ENCODE results near the gene PCMT1. TPM values are rescaled to one million over a fixed set of nuclear protein-coding genes. Genes with fewer than 3 reads are reported as not detected.

The PCMT1 gene
- total RNA-seq, 3 donors from 2014 or later (not counting 1 experiment from before 2014, with no cell fraction given), result 31.7 to 53.6 (median 41.5) TPM

GRCh38 chr6:149716181-149716963 lies 33.2 kb upstream of the PCMT1 start:
- Mint-ChIP-seq H3K4me3 (peak overlapping the region; percentile 96), H3K36me3 (no peaks in the 10 kb centered on the region), H3K4me1 (peaks cover 31 to 35% of the 10 kb centered on the region in 2 donors), H3K27ac (peak overlapping the region; percentile 94 to 97), H3K9me3 (no peaks in the 10 kb centered on the region), H3K27me3 (ENCODE audit: low read depth in 2 of 2) (no peaks in the 10 kb centered on the region)
- no peaks in the 10 kb centered on the region for H3K36me3 ChIP-seq (ENCODE audit: control insufficient read depth, insufficient read depth, low read length)
- H3K4me1 ChIP-seq (ENCODE audit: control insufficient read depth, insufficient read depth, low read length), result peaks cover 11% of the 10 kb centered on the region
- peak overlapping the region; percentile 81 for H3K4me3 ChIP-seq (ENCODE audit: low read length)
- H3K27ac ChIP-seq (ENCODE audit: low read length), result peak overlapping the region; percentile 47
- TF ChIP-seq, protein P1, sequence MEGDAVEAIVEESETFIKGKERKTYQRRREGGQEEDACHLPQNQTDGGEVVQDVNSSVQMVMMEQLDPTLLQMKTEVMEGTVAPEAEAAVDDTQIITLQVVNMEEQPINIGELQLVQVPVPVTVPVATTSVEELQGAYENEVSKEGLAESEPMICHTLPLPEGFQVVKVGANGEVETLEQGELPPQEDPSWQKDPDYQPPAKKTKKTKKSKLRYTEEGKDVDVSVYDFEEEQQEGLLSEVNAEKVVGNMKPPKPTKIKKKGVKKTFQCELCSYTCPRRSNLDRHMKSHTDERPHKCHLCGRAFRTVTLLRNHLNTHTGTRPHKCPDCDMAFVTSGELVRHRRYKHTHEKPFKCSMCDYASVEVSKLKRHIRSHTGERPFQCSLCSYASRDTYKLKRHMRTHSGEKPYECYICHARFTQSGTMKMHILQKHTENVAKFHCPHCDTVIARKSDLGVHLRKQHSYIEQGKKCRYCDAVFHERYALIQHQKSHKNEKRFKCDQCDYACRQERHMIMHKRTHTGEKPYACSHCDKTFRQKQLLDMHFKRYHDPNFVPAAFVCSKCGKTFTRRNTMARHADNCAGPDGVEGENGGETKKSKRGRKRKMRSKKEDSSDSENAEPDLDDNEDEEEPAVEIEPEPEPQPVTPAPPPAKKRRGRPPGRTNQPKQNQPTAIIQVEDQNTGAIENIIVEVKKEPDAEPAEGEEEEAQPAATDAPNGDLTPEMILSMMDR (IDR thresholded peaks at IDR 0.05), result no peak
- DNase-seq (peak in 1 of 2 donors; percentile 25), ATAC-seq (no peak)
- 4% methylated on average over 6 of the region's 8 CpGs for WGBS (ENCODE audit: insufficient coverage)
- intact Hi-C loops (cut with micrococcal nuclease), result loop anchor here (5.0 kb wide), 1 partner anchor 149 kb away; the partner anchor contains the start of gene GINM1
- no peaks in the 10 kb centered on the region for H3K27me3 ChIP-seq (ENCODE audit: control insufficient read depth, insufficient read depth, low read length)
- H3K9me3 ChIP-seq (ENCODE audit: control insufficient read depth, insufficient read depth, low read length), result no peaks in the 10 kb centered on the region

DNA sequence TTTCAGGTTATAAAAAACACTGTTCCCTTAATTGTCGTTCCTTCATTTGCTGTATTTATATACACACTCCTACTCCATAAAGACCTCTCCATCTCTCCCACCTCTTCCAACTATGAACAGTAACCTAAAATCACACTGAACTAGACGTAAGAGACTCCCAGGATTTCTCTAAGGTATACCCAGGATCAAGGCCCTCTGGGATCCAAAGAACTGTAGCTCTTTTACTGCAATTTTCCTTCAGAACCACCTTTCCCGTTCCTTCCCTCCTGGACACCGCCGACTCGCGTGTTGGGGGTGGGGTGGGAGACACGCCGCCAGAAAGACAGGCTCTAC lies 32.3 kb upstream of the PCMT1 start:
- peak overlapping the region; percentile 96 for H3K4me3 Mint-ChIP-seq
- TF ChIP-seq, protein P1 (IDR thresholded peaks at IDR 0.05), result no peak
- WGBS (ENCODE audit: insufficient coverage), result 0% methylated on average over 9 of the region's 9 CpGs
- H3K4me3 ChIP-seq (ENCODE audit: low read length), result peak overlapping the region; percentile 81
- peak overlapping the region; percentile 94 to 97 for H3K27ac Mint-ChIP-seq
- peaks cover 11% of the 10 kb centered on the region for H3K4me1 ChIP-seq (ENCODE audit: control insufficient read depth, insufficient read depth, low read length)
- no peaks in the 10 kb centered on the region for H3K9me3 Mint-ChIP-seq
- H3K36me3 Mint-ChIP-seq, result no peaks in the 10 kb centered on the region
- intact Hi-C loops (cut with micrococcal nuclease), result loop anchor here (5.0 kb wide), 1 partner anchor 150 kb away; the partner anchor contains the start of gene GINM1
- H3K27ac ChIP-seq (ENCODE audit: low read length), result peak overlapping the region; percentile 92
- H3K4me1 Mint-ChIP-seq, result peaks cover 25 to 29% of the 10 kb centered on the region in 2 donors
- H3K9me3 ChIP-seq (ENCODE audit: control insufficient read depth, insufficient read depth, low read length), result no peaks in the 10 kb centered on the region
- ATAC-seq (no peak), DNase-seq (no peak)
- no peaks in the 10 kb centered on the region for H3K36me3 ChIP-seq (ENCODE audit: control insufficient read depth, insufficient read depth, low read length)
- no peaks in the 10 kb centered on the region for H3K27me3 Mint-ChIP-seq (ENCODE audit: low read depth in 2 of 2)
- H3K27me3 ChIP-seq (ENCODE audit: control insufficient read depth, insufficient read depth, low read length), result no peaks in the 10 kb centered on the region

DNA sequence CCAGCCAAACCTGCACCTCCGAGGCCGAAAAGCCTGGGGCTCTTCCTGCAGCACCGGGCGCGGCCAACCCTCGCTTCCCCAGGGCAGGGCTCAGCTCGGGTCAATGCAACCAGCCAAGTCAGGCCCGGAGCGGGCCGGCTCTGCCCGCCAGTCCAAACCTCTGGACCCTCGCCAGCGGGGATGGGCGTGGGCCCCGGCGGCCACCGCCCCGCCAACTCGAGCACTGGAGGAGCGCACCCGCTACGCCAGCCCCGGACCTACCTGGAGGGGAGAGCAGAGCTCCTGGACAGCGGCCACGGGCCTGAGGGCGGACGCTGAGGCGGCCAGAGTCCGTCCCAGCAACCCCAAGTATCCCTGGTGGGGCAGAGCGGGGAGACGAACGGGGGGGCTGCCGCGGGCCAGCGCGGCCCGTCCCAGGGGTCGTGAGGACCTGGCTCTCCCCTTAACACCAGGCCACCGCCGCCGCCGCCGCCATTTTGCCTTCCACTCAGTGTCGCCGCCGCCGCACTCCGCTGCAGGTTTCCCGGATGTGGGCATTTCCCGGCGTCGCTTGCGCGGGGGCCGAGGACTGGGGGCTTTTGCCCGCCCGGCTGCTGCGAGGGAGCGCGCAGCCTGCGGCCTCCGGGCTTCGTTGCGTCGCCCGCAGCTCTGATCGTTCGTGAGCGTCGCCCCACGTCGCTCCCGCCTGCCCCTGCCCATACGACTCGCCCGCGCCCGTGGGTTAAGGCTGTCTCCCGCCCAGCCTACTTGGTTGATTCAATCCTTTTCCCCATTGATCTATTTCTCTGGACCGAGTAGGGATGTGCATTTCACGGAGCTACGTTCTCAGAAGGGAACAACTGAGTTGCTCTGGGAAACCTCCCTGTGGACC lies 31.7 kb upstream of the PCMT1 start, which contains the start of gene LATS1:
LATS1 (minus strand) TSS at position 514 of the 871 bp plus-strand sequence. CDS start 15,975 bp downstream, outside the sequence.
- Histone ChIP-seq H3K27me3 (ENCODE audit: control insufficient read depth, insufficient read depth, low read length) (no peaks in the 10 kb centered on the region), H3K9me3 (ENCODE audit: control insufficient read depth, insufficient read depth, low read length) (no peaks in the 10 kb centered on the region), H3K27ac (ENCODE audit: low read length) (peak within 1 kb of the TSS; percentile 92), H3K36me3 (ENCODE audit: control insufficient read depth, insufficient read depth, low read length) (no peaks in the 10 kb centered on the region), H3K4me1 (ENCODE audit: control insufficient read depth, insufficient read depth, low read length) (peaks cover 11% of the 10 kb centered on the region), H3K4me3 (ENCODE audit: low read length) (peak within 1 kb of the TSS; percentile 81)
- peak within 1 kb of the TSS; percentile 94 to 97 for H3K27ac Mint-ChIP-seq
- peak; percentile 90 to 97 (median 95) for ATAC-seq
- DNase-seq, result peak; percentile 92 to 94
- H3K27me3 Mint-ChIP-seq (ENCODE audit: low read depth in 2 of 2), result no peaks in the 10 kb centered on the region
- H3K4me1 Mint-ChIP-seq, result peaks cover 25 to 29% of the 10 kb centered on the region in 2 donors
- H3K9me3 Mint-ChIP-seq, result no peaks in the 10 kb centered on the region
- H3K36me3 Mint-ChIP-seq, result no peaks in the 10 kb centered on the region
- H3K4me3 Mint-ChIP-seq, result peak within 1 kb of the TSS; percentile 96
- TF ChIP-seq, protein P1 (IDR thresholded peaks at IDR 0.05), result no peak
- intact Hi-C loops (cut with micrococcal nuclease), result loop anchor here (1.0 to 5.0 kb wide), 2 partner anchors 28 to 151 kb away; partner anchors contain the start of genes GINM1 and NUP43
- under 1% methylated on average over 82 of the region's 82 CpGs for WGBS (ENCODE audit: insufficient coverage)

Data from natural killer cell (primary cell).